PC-9 (cell line): ENCODE results near the gene EFEMP2. TPM values are rescaled to one million over a fixed set of nuclear protein-coding genes. Genes with fewer than 3 reads are reported as not detected.

ENCODE experiments used
- BruUV-seq: library from RNA; stranded (reverse); fragments of 400-500 nt; replicated peaks from 2 replicates; lab custom pipeline; 2021; lab: Mats Ljungman, UMichigan
- CTCF ChIA-PET: fragments of 300-600 bp; sonication (Branson Sonifier 250); formaldehyde crosslinking; loops from one replicate; lab custom pipeline; 2022; ENCODE audit warnings: antibody characterized with exemption; lab: Charles Lee
- POLR2A ChIA-PET: fragments of 300-600 bp; sonication (Branson Sonifier 250); formaldehyde crosslinking; loops from one replicate; lab custom pipeline; 2022; ENCODE audit warnings: antibody characterized with exemption; ENCODE audit not compliant: unreplicated experiment; lab: Charles Lee
- DNase-seq, 2 experiments: peaks; one replicate each; pipeline versions ENCODE4 v3.0.0 to v3.0.0-alpha.2; 2015 to 2022; ENCODE audit warnings: mixed read lengths in 1 of 2
- H2AFZ ChIP-seq: fragments of 200-600 bp; sonication (generic); 2 replicates; pipeline ENCODE4 v1.8.1; 2017; ENCODE audit warnings: antibody characterized with exemption
- H3F3A ChIP-seq: fragments of 200-600 bp; sonication (generic); 2 replicates; pipeline ENCODE4 v1.8.1; 2017; ENCODE audit warnings: antibody characterized with exemption, mild to moderate bottlenecking, low read depth; ENCODE audit not compliant: insufficient read depth
- H3K27ac ChIP-seq: fragments of 200-600 bp; sonication (generic); 2 replicates; pipeline ENCODE4 v1.6.1; 2016; ENCODE audit warnings: mixed run types
- H3K27me3 ChIP-seq: fragments of 200-600 bp; sonication (generic); 2 replicates; pipeline ENCODE4 v1.6.1; 2016; ENCODE audit warnings: low read depth, mixed run types; ENCODE audit not compliant: insufficient read depth
- H3K36me3 ChIP-seq: fragments of 200-600 bp; sonication (generic); 2 replicates; pipeline ENCODE4 v1.6.1; 2016; ENCODE audit warnings: low read depth, mixed run types
- H3K4me1 ChIP-seq: fragments of 200-600 bp; sonication (generic); replicated peaks from 2 replicates; pipeline ENCODE4 v1.6.1; 2016; ENCODE audit warnings: mixed run types; ENCODE audit not compliant: insufficient read depth
- H3K4me2 ChIP-seq: fragments of 200-600 bp; sonication (generic); 2 replicates; pipeline ENCODE4 v1.6.1; 2017; ENCODE audit warnings: mixed run types
- H3K4me3 ChIP-seq: fragments of 200-600 bp; sonication (generic); 2 replicates; pipeline ENCODE4 v1.6.1; 2016; ENCODE audit warnings: mixed run types
- H3K79me2 ChIP-seq: fragments of 200-600 bp; sonication (generic); 2 replicates; pipeline ENCODE4 v1.6.1; 2017; ENCODE audit warnings: low read depth, mixed run types
- H3K9me2 ChIP-seq: fragments of 200-600 bp; sonication (generic); 2 replicates; pipeline ENCODE4 v1.8.1; 2017; ENCODE audit warnings: mild to moderate bottlenecking; ENCODE audit not compliant: insufficient read depth
- H3K9me3 ChIP-seq: fragments of 200-600 bp; sonication (generic); 2 replicates; pipeline ENCODE4 v1.8.1; 2016; ENCODE audit warnings: low read depth; ENCODE audit not compliant: insufficient read depth
- H4K20me1 ChIP-seq: fragments of 200-600 bp; sonication (generic); 2 replicates; pipeline ENCODE4 v1.8.1; 2017; ENCODE audit not compliant: insufficient read depth
- CTCF ChIP-seq: fragments of 200-600 bp; sonication (generic); conservative IDR thresholded peaks from 2 replicates; pipeline ENCODE4 v1.6.1; 2017; ENCODE audit warnings: mixed run types, antibody characterized with exemption, mild to moderate bottlenecking, moderate library complexity
- EZH2 ChIP-seq: fragments of 200-600 bp; sonication (generic); IDR thresholded peaks from 2 replicates; pipeline ENCODE4 v1.8.0; 2017; ENCODE audit warnings: antibody characterized with exemption, low read depth
- intact Hi-C: fragments of 100-400 bp; cut with micrococcal nuclease; formaldehyde crosslinking; loops from one replicate; pipeline ENCODE4 v1.10.0; 2022; ENCODE audit not compliant: unreplicated experiment
- total RNA-seq: library from RNA; stranded (reverse); gene quantifications from 2 replicates; pipeline ENCODE4 v1.2.3, GENCODE V29; 2021

Gene EFEMP2
- total RNA-seq, 1 experiment from 2014 or later: 18.1 TPM

GRCh38 chr11:65886826-65887722 lies 14.5 kb upstream of the EFEMP2 start:
- DNase-seq: no peak
- no TSS peak for BruUV-seq
- no peaks in the 10 kb centered on the region for H3K9me3 ChIP-seq
- peak overlapping the region; percentile 80 for H3K4me3 ChIP-seq
- H3K27me3 ChIP-seq: no peaks in the 10 kb centered on the region
- 0 out of 2 replicates have a peak, but pooled peaks cover 3% of the 10 kb centered on the region for H4K20me1 ChIP-seq
- H3K9me2 ChIP-seq: no peaks in the 10 kb centered on the region
- H3K4me1 ChIP-seq: peaks cover 28% of the 10 kb centered on the region
- H2AFZ ChIP-seq: peak overlapping the region; percentile 94; the same call in 1 of the 2 replicates
- peaks cover 57% of the 10 kb centered on the region for H3F3A ChIP-seq
- peaks cover 18% of the 10 kb centered on the region; the same call in 1 of the 2 replicates for H3K36me3 ChIP-seq
- peaks cover 31% of the 10 kb centered on the region for H3K79me2 ChIP-seq
- H3K4me2 ChIP-seq: peak overlapping the region; percentile 98
- CTCF ChIA-PET: interaction anchor here (0.6 to 3.2 kb wide), 6 partner anchors 8 to 176 kb away, joined by 3 to 24 read pairs (median 8); partner anchors contain the start of gene MUS81
- H3K27ac ChIP-seq: no peak overlapping the region
- intact Hi-C loops: loop anchor here (5.0 to 10.0 kb wide), 2 partner anchors 178 to 250 kb away; partner anchors contain the start of gene SIPA1
- TF ChIP-seq CTCF (no peak), EZH2 (no peak)
- POLR2A ChIA-PET: interaction anchor here (0.6 kb wide), 3 partner anchors 9 to 149 kb away, joined by 3 to 4 read pairs (median 4); no protein-coding TSS in a partner anchor

GRCh38 chr11:65885808-65886536 lies 13.4 kb upstream of the EFEMP2 start:
- H3K79me2 ChIP-seq: peaks cover 20% of the 10 kb centered on the region
- H4K20me1 ChIP-seq: no peaks in the 10 kb centered on the region
- no TSS peak for BruUV-seq
- intact Hi-C loops: loop anchor here (5.0 to 10.0 kb wide), 2 partner anchors 179 to 249 kb away; partner anchors contain the start of gene SIPA1
- no peak overlapping the region for H2AFZ ChIP-seq
- TF ChIP-seq CTCF: no peak
- no peak for TF ChIP-seq EZH2
- no peak for DNase-seq
- H3K9me2 ChIP-seq: no peaks in the 10 kb centered on the region
- H3K27ac ChIP-seq: no peak overlapping the region
- peaks cover 28% of the 10 kb centered on the region for H3K4me1 ChIP-seq
- no peaks in the 10 kb centered on the region for H3K9me3 ChIP-seq
- peaks cover 46% of the 10 kb centered on the region; the same call in 1 of the 2 replicates for H3F3A ChIP-seq
- H3K4me3 ChIP-seq: no peak overlapping the region
- CTCF ChIA-PET: interaction anchor here (0.7 to 1.8 kb wide), 6 partner anchors 12 to 160 kb away, joined by 4 to 11 read pairs (median 8); no protein-coding TSS in a partner anchor
- H3K27me3 ChIP-seq: no peaks in the 10 kb centered on the region
- 0 out of 2 replicates have a peak overlapping the region, but pooled peaks have one; percentile 98 for H3K4me2 ChIP-seq
- POLR2A ChIA-PET: no interaction called here
- peaks cover 18% of the 10 kb centered on the region; the same call in 1 of the 2 replicates for H3K36me3 ChIP-seq
